ENCODE results near the gene PPP5C. TPM values are rescaled to one million over a fixed set of nuclear protein-coding genes. Genes with fewer than 3 reads are reported as not detected.
A peak's percentile ranks its signal among the peaks of the same experiment; 100 is the strongest.

The PPP5C gene
- polyA plus RNA-seq, 3 donors: 9.9 to 76.3 (median 12.6) TPM

GRCh38 chr19:46427518-46428045, 80.7 kb downstream of the PPP5C start:
- Histone ChIP-seq H4K20me1 (ENCODE audit: insufficient read depth, low read length) (no peaks in the 10 kb centered on the region), H3K27me3 (ENCODE audit: control insufficient read depth in 2 of 2, insufficient read depth in 2 of 2, low read length in 2 of 2) (peaks cover 16 to 56% of the 10 kb centered on the region in 2 donors), H3K4me2 (replicated peaks; ENCODE audit: extremely low read depth, low read length, poor library complexity, severe bottlenecking) (no peak overlapping the region), H3K4me3 (replicated peaks in 1 of 3; ENCODE audit: low read depth in 2 of 3, low read length in 3 of 3) (no peak overlapping the region), H3K79me2 (ENCODE audit: insufficient read depth, low read length) (no peaks in the 10 kb centered on the region), H3K9ac (ENCODE audit: insufficient read depth, low read length, poor library complexity, severe bottlenecking) (no peak overlapping the region), H3K9me3 (replicated peaks in 1 of 2; ENCODE audit: control insufficient read depth in 1 of 2, insufficient read depth in 1 of 2, low read length in 2 of 2) (no peaks in the 10 kb centered on the region), H3K4me1 (ENCODE audit: control insufficient read depth in 1 of 2, insufficient read depth in 2 of 2, low read length in 2 of 2) (peaks cover 12 to 17% of the 10 kb centered on the region in 2 donors), H3K27ac (ENCODE audit: low read depth in 1 of 2, low read length in 2 of 2) (no peak overlapping the region), H2AFZ (ENCODE audit: insufficient read depth, low read depth, low read length, poor library complexity, severe bottlenecking) (no peak overlapping the region), H3K36me3 (replicated peaks in 1 of 2; ENCODE audit: control insufficient read depth in 1 of 2, insufficient read depth in 2 of 2, low read length in 2 of 2) (no peaks in the 10 kb centered on the region)
- peak overlapping the region in 1 of 2 donors; percentile 85 for H3K4me3 Mint-ChIP-seq
- H3K4me1 Mint-ChIP-seq: peaks cover 14% of the 10 kb centered on the region
- no peaks in the 10 kb centered on the region for H3K36me3 Mint-ChIP-seq
- no peak for TF ChIP-seq CTCF (IDR thresholded peaks at IDR 0.05)
- intact Hi-C loops (cut with micrococcal nuclease): no loop called here
- peaks cover 53 to 82% (median 64%) of the 10 kb centered on the region in 3 donors for H3K27me3 Mint-ChIP-seq (ENCODE audit: low read depth in 3 of 3)
- no peak for DNase-seq
- no peak overlapping the region for H3K27ac Mint-ChIP-seq
- H3K9me3 Mint-ChIP-seq: peaks cover 0 to 10% (median 5%) of the 10 kb centered on the region in 7 donors
- 83% methylated on average over 16 of the region's 17 CpGs for WGBS (ENCODE audit: insufficient coverage)

GRCh38 chr19:46428239-46429135, 81.6 kb downstream of the PPP5C start, which contains the start of gene PNMA8C:
TSS of gene PNMA8C (minus strand) at chr19:46428936. CDS start at chr19:46428359, 577 bp downstream.
- Histone ChIP-seq H3K27me3 (ENCODE audit: control insufficient read depth in 2 of 2, insufficient read depth in 2 of 2, low read length in 2 of 2) (peaks cover 16 to 56% of the 10 kb centered on the region in 2 donors), H4K20me1 (ENCODE audit: insufficient read depth, low read length) (no peaks in the 10 kb centered on the region), H3K79me2 (ENCODE audit: insufficient read depth, low read length) (no peaks in the 10 kb centered on the region), H3K36me3 (replicated peaks in 1 of 2; ENCODE audit: control insufficient read depth in 1 of 2, insufficient read depth in 2 of 2, low read length in 2 of 2) (no peaks in the 10 kb centered on the region), H3K4me3 (replicated peaks in 1 of 3; ENCODE audit: low read depth in 2 of 3, low read length in 3 of 3) (no peak within 1 kb of the TSS), H3K4me1 (ENCODE audit: control insufficient read depth in 1 of 2, insufficient read depth in 2 of 2, low read length in 2 of 2) (peaks cover 12 to 17% of the 10 kb centered on the region in 2 donors), H3K4me2 (replicated peaks; ENCODE audit: extremely low read depth, low read length, poor library complexity, severe bottlenecking) (peak within 1 kb of the TSS; percentile 17), H3K27ac (ENCODE audit: low read depth in 1 of 2, low read length in 2 of 2) (no peak within 1 kb of the TSS), H2AFZ (ENCODE audit: insufficient read depth, low read depth, low read length, poor library complexity, severe bottlenecking) (no peak within 1 kb of the TSS), H3K9ac (ENCODE audit: insufficient read depth, low read length, poor library complexity, severe bottlenecking) (no peak within 1 kb of the TSS), H3K9me3 (replicated peaks in 1 of 2; ENCODE audit: control insufficient read depth in 1 of 2, insufficient read depth in 1 of 2, low read length in 2 of 2) (no peaks in the 10 kb centered on the region)
- intact Hi-C loops (cut with micrococcal nuclease): no loop called here
- peaks cover 53 to 81% (median 69%) of the 10 kb centered on the region in 3 donors for H3K27me3 Mint-ChIP-seq (ENCODE audit: low read depth in 3 of 3)
- peak; percentile 42 to 80 (median 60) for DNase-seq
- peaks cover 0 to 10% (median 5%) of the 10 kb centered on the region in 7 donors for H3K9me3 Mint-ChIP-seq
- no peak for TF ChIP-seq CTCF (IDR thresholded peaks at IDR 0.05)
- peaks cover 14% of the 10 kb centered on the region for H3K4me1 Mint-ChIP-seq
- no peaks in the 10 kb centered on the region for H3K36me3 Mint-ChIP-seq
- peak within 1 kb of the TSS; percentile 60 to 85 for H3K4me3 Mint-ChIP-seq
- H3K27ac Mint-ChIP-seq: peak within 1 kb of the TSS in 1 of 7 donors; percentile 60
- 25% methylated on average over 52 of the region's 52 CpGs for WGBS (ENCODE audit: insufficient coverage)
